ENCODE data around the gene LRRC39. TPM values are rescaled to one million over a fixed set of nuclear protein-coding genes. Genes with fewer than 3 reads are reported as not detected.
A peak's percentile ranks its signal among the peaks of the same experiment; 100 is the strongest.

The LRRC39 gene
- total RNA-seq, 4 donors from 2014 or later, result 0.18 to 0.57 TPM; not detected in 2

DNA sequence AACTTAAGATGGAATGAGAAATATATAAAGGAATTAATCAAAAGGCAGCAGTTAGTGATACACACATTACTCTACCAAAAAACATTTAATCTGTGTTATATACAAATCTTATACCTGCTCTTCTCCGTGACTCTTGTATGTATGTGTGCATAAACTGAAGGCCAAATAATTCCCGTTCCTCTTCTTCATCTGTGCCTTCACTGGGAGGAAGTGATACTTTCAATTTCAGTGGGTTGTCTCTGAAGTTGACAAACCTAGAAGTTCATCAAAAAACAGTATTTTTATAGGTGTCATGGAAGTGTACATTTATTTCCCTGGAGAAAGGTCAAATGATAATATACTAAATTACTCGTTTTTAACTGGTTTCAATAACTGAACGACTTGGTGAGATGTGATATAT, 25.8 kb downstream of the LRRC39 start:
- peaks cover 0 to 38% (median 0%) of the 10 kb centered on the region in 3 donors for H3K36me3 ChIP-seq
- H3K4me1 ChIP-seq, result no peaks in the 10 kb centered on the region
- WGBS, 2 donors, result 73 to 75% methylated on average over 4 of the region's 4 CpGs
- no peak overlapping the region for H3K27ac ChIP-seq
- intact Hi-C loops (cut with DNase I), result no loop called here
- no peak for DNase-seq
- no peaks in the 10 kb centered on the region for H3K27me3 ChIP-seq
- H3K9me3 ChIP-seq, result no peaks in the 10 kb centered on the region
- no peak overlapping the region for H3K4me3 ChIP-seq
- TF ChIP-seq, protein P1, sequence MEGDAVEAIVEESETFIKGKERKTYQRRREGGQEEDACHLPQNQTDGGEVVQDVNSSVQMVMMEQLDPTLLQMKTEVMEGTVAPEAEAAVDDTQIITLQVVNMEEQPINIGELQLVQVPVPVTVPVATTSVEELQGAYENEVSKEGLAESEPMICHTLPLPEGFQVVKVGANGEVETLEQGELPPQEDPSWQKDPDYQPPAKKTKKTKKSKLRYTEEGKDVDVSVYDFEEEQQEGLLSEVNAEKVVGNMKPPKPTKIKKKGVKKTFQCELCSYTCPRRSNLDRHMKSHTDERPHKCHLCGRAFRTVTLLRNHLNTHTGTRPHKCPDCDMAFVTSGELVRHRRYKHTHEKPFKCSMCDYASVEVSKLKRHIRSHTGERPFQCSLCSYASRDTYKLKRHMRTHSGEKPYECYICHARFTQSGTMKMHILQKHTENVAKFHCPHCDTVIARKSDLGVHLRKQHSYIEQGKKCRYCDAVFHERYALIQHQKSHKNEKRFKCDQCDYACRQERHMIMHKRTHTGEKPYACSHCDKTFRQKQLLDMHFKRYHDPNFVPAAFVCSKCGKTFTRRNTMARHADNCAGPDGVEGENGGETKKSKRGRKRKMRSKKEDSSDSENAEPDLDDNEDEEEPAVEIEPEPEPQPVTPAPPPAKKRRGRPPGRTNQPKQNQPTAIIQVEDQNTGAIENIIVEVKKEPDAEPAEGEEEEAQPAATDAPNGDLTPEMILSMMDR (IDR thresholded peaks at IDR 0.05), result no peak
- no peak for TF ChIP-seq POLR2A (IDR thresholded peaks at IDR 0.05)

DNA sequence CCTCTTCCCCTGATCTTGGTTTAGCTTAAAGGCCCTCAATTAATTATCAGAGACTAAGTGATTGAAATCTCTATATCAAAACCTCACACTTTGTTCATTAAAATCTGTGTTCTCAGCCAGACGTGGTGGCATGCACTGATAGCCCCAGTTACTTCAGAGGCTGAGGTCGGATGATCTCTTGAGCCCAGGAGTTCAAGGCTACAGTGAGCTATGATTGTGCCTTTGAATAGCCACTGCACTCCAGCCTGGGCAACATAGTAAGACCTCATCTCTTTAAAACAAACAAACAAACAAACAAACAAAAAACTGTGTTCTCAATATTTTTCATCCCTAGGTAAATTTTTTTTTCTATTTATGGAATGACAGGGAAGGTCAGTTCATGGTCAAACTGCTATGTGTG, 26.4 kb downstream of the LRRC39 start:
- no peak for TF ChIP-seq POLR2A (IDR thresholded peaks at IDR 0.05)
- TF ChIP-seq, protein P1 (IDR thresholded peaks at IDR 0.05), result no peak
- Histone ChIP-seq H3K4me1 (no peaks in the 10 kb centered on the region), H3K27me3 (no peaks in the 10 kb centered on the region), H3K36me3 (peaks cover 0 to 44% (median 0%) of the 10 kb centered on the region in 3 donors), H3K27ac (no peak overlapping the region), H3K4me3 (no peak overlapping the region), H3K9me3 (no peaks in the 10 kb centered on the region)
- 66 to 70% methylated on average over 2 of the region's 2 CpGs for WGBS, 2 donors
- no peak for DNase-seq
- intact Hi-C loops (cut with DNase I), result no loop called here

DNA sequence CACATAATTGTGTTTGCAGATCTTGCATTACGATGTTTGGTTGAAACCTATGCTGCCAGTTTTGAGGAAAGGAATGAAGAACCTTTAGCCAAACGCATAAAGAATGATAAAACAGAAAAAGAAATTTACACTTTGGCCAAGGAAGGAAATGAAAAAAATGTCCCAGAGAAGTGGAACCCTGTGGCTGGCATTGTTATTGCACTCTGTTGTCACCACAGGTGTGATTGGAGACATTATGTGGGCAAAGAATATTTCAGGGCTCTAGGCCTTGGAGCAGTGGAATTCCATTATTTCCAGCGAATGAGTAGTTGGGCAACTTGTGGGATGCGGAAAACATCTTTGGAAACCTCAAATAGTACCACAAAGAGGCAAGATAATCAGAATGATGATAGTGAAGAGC, 30.2 kb downstream of the LRRC39 start:
- Histone ChIP-seq H3K27ac (no peak overlapping the region), H3K4me3 (no peak overlapping the region), H3K9me3 (no peaks in the 10 kb centered on the region), H3K36me3 (peaks cover 8 to 82% (median 14%) of the 10 kb centered on the region in 3 donors), H3K4me1 (no peaks in the 10 kb centered on the region), H3K27me3 (no peaks in the 10 kb centered on the region)
- DNase-seq, result no peak
- intact Hi-C loops (cut with DNase I), result no loop called here
- WGBS, 2 donors, result 87 to 94% methylated on average over 4 of the region's 4 CpGs
- no peak for TF ChIP-seq POLR2A (IDR thresholded peaks at IDR 0.05)
- TF ChIP-seq, protein P1 (IDR thresholded peaks at IDR 0.05), result peak in 1 of 6 experiments; percentile 20

- peaks cover 8 to 91% (median 14%) of the 10 kb centered on the region in 3 donors for H3K36me3 ChIP-seq
- H3K4me3 ChIP-seq, result no peak overlapping the region
- H3K9me3 ChIP-seq, result no peaks in the 10 kb centered on the region
- intact Hi-C loops (cut with DNase I), result no loop called here
- no peaks in the 10 kb centered on the region for H3K4me1 ChIP-seq
- WGBS, 2 donors, result 94% methylated on average over 1 of the region's 1 CpG
- H3K27ac ChIP-seq, result no peak overlapping the region
- DNase-seq, result no peak
- TF ChIP-seq, protein P1 (IDR thresholded peaks at IDR 0.05), result no peak
- no peak for TF ChIP-seq POLR2A (IDR thresholded peaks at IDR 0.05)
- no peaks in the 10 kb centered on the region for H3K27me3 ChIP-seq
Observed at GRCh38 chr1:100146958-100147357, 31.1 kb downstream of the LRRC39 start.

DNA sequence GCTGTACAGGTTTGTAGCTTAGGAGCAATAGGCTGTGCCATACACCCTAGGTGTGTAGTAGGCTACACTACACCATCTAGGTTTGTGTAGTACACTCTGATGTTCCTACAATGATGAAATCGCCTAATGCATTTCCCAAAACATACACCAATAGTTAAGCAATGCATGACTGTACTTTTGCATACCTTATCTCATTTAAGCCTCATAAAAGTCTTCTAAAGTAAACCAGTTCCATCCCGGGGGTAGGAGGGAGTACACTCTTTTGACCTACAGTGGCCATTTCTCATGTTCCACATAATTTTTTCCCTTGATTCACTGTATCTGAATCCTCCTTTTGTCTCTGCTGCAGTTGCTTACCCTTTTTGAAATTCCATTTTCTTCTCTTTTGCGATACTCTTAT, 32.9 kb downstream of the LRRC39 start:
- 83 to 96% methylated on average over 3 of the region's 3 CpGs for WGBS, 2 donors
- no peak for TF ChIP-seq POLR2A (IDR thresholded peaks at IDR 0.05)
- TF ChIP-seq, protein P1 (IDR thresholded peaks at IDR 0.05), result no peak
- peaks cover 8 to 100% (median 14%) of the 10 kb centered on the region in 3 donors for H3K36me3 ChIP-seq

More for the DNA sequence above, 32.9 kb downstream of the LRRC39 start:
- Histone ChIP-seq H3K4me3 (no peak overlapping the region), H3K9me3 (no peaks in the 10 kb centered on the region), H3K27ac (no peak overlapping the region), H3K27me3 (no peaks in the 10 kb centered on the region), H3K4me1 (no peaks in the 10 kb centered on the region)
- DNase-seq, result no peak
- intact Hi-C loops (cut with DNase I), result no loop called here

Measured in esophagus squamous epithelium (tissue), 5 donors.